8988T (cell line): ENCODE data around the gene KLF5.

ENCODE experiments used
- DNase-seq: peaks from one replicate; pipeline ENCODE4 v3.0.0; 2011

KLF5 gene

DNA sequence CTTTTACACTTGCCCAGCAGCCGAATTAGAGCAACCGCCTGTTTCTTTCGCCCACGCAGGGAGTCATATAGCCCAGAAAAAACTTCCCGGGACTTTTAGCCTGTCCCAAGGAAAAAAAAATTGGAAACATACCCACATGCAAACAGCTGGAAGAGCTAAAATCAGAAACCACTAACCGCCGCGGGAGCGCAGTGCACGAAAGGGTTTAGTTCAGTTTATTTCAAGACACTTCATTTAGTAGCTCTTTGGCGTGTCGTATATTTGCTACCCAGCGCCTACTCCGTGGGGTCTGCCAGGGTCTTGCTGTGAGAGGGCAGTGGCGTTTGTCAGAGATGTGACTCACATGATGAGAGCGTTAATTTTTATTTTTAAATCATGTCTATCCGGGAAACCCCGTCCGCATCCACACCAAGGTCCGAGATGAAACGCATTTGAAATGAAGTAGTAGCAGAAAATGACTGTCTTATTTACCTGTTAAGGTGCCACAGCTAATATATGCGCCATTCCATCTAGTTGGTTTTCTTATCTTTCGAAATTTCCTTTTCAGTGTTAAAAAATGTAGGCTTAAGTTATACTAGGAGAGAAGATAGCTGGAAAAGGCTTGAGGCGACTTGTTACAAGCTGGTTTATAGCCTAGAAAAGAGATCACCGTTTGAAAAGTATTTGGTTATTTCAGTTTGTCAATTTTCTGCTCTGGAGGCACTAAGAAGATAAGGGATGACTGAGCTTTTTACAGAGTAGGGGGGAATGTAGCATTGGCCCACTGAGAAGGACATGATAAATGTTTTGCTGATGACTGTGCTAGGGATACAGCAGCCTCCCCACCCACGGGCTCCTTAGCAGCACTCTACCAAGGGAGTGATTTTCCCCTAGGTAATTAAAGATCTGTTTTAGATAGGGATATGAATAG lies 1.7 kb downstream of the KLF5 start:
- peak; percentile 51 for DNase-seq

DNA sequence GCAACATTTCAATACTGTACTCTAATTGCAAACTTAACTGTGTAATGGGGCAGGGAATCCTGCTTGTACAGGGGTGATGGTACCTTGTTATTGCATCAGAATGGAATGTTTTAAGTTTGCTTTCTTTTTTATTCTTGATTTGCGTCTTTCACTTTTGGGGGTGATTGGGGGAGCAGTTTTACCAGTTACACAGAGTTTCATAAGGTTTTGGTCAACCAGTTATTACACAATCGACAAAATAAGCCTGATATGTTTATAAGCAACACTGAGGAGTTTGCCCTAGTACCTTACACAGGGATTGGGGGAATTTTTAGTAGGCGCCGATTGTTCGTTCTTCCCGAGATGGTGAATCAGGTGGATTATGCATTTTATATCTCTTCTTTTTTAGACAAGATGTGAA lies 2.7 kb downstream of the KLF5 start:
- no peak for DNase-seq

DNA sequence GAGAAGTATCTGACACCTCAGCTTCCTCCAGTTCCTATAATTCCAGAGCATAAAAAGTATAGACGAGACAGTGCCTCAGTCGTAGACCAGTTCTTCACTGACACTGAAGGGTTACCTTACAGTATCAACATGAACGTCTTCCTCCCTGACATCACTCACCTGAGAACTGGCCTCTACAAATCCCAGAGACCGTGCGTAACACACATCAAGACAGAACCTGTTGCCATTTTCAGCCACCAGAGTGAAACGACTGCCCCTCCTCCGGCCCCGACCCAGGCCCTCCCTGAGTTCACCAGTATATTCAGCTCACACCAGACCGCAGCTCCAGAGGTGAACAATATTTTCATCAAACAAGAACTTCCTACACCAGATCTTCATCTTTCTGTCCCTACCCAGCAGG lies 3.1 kb downstream of the KLF5 start:
- no peak for DNase-seq

DNA sequence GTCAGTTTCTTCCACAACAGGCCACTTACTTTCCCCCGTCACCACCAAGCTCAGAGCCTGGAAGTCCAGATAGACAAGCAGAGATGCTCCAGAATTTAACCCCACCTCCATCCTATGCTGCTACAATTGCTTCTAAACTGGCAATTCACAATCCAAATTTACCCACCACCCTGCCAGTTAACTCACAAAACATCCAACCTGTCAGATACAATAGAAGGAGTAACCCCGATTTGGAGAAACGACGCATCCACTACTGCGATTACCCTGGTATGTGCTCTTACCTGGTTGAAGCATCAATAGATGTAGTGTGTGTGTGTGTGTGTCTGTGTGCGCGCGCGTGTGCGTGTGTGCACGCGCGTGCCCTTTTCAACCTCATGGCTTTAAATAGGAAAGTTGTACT lies 3.7 kb downstream of the KLF5 start:
- no peak for DNase-seq

DNA sequence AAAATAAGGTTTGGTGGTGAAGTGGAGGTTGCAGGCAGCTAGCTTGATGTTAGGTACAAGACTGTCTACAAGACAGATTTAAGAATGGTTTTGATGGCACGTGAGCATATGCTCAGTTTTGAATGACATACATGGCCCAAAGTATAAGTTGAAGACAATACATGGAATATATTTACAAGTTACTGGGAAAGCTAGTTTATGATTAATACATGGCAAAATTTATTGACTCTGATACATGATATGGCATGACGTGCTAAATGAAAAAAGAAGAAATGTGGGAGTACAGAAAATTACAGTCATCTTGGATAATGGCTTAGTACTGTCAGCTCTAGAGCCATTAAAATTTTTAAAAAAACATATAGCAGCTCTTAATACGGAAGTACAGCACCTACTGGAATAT lies 4.4 kb downstream of the KLF5 start:
- DNase-seq = no peak

DNA sequence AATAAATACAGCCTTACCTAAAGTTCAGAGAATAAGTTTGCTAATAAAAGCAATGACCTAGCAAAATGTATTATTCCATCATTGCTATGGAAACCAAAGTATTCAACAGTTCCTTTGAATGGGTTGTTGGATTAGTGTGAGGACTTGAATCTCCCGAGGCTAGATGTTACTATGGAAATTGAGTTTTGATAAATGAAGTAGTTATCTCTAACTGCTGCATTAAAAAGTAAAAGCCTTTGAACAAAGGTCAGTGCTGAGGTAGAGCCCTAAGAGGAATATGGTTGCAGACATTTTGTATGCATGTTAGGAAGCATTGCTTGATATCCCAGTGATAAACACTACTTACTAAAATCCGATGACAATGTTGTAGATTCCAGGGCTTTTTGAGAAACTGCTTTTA lies 6.2 kb downstream of the KLF5 start:
- no peak for DNase-seq

DNA sequence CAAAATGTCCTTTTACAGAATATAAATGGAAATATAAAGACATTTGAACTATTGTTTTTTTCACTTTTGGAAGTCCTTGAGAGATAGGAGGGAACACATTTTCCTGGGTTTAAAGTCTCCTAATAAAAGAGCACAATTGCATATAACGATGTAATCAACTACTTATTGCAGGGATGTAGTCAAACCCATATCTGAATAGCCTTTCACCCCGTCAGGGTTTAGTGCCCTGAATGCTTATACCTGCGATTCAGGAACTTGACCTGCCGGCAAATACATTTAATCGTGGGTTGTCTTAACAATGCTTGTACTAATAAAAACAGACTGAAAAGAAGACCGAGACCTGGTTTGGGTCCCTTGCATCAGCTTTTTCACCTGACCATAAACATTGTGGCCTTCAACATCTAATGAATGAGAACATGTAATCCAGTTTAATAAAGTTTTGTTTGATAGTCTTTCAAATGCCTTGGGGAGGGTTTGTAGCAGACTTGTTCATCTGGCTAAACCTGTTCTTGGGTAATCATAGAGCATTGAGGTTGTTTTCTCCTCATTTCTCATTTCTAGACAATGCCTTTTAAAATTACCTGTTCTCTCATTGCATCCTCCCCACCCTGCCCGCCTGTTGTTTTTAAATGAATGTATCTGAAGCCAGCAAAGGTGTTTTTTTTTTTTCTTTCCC lies 7.0 kb downstream of the KLF5 start:
- DNase-seq = no peak

DNA sequence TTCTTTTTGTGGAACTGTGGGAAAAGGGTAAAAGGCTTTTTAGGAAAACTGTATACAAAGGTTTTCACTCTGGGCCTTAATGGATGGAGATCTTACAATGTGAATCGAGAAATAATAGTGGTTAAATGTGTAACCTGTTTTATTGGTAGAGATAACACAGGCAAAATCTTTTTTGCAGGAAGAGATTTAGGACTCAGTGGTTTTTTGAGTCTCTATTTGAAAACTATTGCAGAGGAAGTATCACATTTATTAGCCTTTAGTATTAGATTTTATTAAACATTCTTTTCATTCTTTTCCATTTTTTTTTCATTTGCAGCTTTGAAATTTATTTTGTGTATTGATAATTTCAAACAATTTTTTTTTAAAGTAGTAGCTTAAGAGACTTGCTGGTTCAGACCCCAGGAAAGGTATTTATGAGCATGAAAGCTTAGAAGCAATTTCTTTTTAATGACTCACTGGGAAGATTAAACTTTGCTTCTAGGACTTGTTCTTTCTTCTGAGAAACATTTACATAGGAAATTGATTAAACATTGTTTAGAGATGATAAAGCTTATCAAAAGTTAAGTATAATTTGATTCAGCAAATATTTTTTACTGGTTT lies 10.5 kb downstream of the KLF5 start:
- DNase-seq = no peak

DNA sequence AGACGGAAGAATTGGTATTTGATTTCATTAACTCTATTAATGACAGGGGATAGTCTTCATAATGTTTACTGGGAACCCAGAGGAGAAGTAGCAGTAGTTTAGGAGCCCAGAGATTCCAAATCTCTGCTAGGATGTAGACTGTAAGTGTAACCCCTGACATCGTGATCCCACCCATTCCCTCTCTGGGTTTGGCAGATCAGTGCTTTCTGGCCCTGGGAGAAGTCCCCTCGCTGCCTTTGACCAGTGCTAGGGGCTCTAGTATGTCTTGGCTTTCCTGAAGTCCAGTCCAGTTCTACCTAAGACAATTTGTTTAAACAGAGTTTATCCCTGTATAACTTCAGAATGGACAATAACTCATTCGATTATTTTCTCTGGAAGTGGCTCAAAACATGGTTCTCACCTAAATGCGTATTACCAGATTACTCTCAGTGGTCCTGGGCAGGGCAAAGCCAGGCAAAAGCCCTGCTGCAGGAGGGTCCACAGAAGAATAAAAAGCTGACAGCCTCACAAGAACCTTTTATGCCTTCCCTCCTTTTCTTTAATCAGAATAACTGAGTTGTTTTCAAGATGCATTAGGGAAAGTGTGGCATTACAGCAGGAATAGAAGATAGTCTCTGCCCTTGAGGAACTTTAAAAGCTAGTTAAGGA lies 11.8 kb downstream of the KLF5 start:
- no peak for DNase-seq

DNA sequence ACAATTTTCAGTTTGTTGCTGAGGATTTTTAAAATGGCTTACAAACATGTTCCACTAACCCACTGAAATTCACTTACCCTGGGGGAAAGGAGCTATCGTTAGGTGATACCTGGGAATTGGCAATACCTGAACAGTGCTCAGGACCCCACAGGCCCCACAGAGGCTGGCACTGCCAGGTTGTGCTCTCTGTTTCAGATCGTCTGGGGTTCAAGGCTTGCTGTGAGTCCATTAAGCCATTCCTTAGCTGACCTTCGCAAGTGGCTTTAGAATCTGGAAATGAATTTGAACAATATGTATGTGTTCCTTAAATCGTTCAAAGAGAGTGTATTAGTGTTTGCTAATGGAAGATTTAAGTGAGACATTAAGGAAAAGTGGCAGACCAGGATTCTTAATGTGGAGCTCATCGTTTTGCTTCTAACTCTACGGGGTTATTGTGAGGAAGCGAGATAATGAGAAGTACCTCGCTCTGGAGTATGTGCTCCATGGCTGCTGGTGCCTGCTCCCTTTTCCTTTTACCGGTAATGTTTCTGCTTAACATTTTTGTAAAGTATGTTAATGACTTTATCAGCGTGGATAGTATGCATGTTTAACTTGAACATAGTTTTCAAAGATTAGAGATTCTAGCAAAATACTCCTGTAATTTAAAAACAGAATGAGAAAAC lies 13.6 kb downstream of the KLF5 start:
- no peak for DNase-seq

DNA sequence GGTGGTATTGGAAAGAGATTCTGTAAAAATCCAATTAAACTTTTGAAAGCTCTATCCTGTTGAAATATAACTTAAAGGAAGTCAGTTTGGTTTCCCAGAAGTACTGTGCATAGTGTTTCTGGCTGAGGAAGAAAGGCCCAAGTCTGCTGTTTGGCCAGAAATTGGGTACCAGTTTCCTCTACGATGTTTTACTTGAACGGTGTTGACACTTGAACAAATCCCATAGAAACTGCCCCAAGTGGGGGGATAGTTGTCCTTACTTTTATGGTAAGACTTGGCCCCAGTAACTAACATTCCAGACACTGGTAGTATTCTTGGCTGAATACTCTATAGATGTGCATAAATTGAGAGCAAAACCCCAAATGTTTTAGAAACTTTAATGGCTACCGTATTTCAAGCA lies 14.2 kb downstream of the KLF5 start:
- DNase-seq = no peak

DNA sequence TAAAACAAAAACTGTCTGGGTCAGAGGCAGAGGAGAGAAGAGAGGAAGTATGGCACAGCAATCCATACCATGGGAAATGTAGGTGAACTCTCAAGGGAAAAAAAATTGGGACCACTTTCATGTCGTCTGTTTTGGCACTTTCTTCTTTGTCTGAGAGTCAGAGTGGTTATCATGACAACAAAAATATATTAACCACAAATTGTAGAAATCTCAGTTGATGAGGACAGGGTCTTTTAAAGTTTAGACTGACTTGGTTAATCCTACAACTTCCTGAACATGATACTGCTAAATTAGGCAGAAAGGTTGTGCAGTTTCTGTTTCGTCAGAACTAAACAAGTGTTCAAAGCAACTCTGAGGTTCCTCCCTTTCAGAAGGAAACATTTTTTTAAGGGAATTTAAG lies 15.2 kb downstream of the KLF5 start:
- DNase-seq = no peak

DNA sequence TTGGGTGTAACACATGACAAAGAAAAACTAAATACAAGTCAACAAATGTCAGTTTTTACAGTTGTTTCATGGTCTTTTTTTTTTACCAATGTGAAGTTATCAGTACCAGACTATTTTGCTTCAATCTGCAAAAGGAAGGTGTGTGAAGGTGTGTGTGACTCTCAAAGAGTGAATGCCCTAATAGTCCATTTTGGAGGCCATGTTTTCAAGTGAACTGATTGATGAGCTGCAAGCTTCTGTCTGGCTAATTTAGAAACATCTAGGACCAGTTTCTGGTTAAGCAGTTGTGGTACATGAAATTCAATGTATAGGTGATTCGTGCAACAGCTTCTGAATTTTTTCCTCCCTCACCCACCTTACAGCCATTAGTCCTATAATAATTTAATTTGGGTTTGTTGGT lies 16.1 kb downstream of the KLF5 start:
- DNase-seq = no peak

DNA sequence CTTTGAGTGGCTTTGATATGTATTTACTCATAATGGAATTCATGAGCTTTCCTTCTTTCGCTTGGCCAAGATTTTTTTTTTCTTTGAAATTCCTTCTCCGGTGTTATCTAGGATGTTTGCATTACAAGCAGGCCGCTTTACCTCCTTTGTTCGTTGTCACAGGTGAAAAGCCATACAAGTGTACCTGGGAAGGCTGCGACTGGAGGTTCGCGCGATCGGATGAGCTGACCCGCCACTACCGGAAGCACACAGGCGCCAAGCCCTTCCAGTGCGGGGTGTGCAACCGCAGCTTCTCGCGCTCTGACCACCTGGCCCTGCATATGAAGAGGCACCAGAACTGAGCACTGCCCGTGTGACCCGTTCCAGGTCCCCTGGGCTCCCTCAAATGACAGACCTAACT lies 16.7 kb downstream of the KLF5 start:
- DNase-seq = no peak

DNA sequence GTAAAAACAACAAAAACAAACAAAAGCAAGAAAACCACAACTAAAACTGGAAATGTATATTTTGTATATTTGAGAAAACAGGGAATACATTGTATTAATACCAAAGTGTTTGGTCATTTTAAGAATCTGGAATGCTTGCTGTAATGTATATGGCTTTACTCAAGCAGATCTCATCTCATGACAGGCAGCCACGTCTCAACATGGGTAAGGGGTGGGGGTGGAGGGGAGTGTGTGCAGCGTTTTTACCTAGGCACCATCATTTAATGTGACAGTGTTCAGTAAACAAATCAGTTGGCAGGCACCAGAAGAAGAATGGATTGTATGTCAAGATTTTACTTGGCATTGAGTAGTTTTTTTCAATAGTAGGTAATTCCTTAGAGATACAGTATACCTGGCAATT lies 17.1 kb downstream of the KLF5 start:
- no peak for DNase-seq

DNA sequence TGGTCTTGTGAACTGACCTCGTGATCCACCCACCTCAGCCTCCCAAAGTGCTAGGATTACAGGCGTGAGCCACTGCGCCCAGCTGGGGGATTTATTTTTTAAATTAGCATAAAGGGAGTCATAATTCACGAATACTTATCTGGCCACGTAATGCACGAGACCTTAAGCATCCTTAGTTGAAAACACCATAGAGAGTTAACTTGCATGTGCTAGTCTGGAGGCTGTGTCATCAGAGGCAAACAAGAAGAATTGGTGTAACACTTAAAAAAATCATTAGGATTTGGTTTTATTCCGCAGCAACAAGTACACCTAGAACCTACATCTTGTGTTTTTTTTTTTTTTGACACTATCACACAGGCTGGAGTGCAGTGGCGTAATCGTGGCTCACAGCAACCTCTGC lies 19.1 kb downstream of the KLF5 start:
- DNase-seq = no peak

DNA sequence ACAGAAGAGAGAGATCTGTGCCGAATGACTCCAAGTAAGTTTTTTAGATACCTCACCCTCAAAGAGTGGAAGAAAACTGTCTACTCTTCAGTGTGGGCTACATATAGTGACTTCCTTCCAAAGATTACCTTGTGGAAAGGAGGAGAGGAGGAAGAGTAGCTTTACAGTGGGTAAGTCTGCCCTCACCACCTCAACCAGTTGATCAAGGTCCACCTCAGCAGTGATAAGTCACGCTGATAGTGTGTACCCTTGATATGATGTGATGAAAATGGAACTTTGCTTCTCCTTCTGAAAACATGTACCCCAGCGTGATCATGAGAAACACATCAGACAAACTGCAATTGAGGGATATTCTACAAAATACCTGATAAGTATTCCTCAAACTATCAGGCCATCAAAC lies 20.6 kb downstream of the KLF5 start:
- no peak for DNase-seq

DNA sequence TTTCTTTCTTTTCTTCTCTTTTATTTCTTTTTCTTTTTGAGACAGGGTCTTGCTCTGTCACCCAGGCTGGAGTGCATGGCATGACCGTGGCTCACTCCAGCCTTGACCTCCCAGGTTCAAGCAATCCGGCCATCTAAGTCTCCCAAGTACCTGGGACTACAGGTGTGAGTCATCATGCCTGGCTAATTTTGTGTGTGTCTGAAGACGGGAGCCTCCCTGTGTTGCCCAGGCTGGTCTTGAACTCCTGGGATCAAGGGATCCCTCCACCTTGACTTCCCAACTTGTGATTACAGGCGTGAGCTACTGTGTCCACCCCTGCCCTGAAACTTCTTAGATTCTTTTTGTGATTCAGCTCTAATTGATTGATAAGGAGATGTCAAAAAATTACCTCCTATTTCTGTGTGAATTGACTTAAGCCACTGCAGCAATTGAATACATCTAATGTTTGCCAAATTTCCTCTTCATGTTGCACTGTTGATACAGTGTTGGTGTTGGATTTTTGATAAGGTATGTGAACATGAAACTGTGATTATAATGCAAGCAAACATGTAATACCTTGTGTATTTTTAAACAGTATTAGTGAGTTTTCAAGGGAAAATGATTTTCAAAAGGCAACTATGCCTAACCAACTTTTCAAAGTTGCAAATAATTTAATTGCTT lies 22.6 kb downstream of the KLF5 start:
- no peak for DNase-seq

DNA sequence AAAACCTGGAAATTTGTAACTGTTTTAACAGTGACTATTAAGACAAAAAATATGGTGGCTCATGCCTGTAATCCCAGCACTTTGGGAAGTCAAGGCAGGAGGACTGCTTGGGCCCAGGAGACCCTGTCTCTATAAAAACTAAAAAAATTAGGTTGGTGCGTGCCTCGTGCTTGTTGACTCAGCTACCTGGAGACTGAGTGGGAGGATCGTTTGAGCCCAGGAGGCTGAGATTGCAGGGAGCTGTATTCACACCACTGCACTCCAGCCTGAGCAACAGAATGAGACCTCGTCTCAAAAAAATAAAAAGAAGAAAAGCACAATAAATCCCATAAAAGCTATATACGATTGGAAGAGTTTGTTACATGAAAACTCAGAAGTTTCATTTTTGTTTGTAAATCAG lies 23.7 kb downstream of the KLF5 start:
- DNase-seq = no peak

DNA sequence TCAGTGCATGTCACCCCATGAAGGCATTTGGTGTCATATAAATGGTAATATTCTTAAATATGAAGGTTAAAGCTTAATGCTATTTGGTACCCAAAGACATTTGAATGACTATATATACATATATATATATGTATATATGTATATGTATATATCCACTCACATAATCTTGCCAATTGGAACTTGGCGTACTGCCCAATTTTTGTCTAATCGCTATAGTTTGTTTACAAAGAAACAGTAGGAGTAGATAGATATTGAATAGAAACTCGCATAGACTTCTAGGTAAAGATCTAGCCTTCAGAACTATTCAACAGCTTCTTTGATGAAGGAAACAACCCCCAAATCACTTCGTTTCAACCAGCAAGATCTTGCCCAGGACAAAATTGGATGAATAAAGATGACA lies 24.1 kb downstream of the KLF5 start:
- DNase-seq = no peak

DNA sequence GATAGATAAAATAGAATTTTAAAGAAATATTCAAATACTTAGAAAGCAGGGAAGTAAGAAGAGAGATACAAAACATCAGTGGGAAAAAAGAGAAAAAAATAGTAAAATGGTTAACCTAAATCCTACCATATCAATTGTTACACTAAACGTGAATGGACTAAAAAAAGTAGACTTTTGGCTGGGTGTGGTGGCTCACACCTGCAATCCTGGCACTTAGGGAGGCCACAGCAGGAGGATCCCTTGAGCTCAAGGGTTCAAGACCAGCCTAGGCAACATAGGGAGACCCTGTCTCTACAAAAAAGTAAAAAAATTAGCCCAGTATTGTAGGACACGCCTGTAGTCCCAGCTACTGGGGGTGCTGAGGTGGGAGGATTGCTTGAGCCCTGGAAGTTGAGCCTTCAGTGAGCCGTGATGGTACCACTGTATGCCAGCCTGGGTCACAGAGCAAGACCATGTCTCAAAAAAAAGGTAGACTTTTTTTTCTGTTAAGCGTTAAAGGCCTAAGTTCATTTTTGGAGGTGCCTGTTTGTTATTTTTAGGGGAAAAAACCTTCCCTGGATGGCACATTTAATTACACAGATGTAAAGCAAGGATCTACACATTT lies 29.6 kb downstream of the KLF5 start:
- no peak for DNase-seq

DNA sequence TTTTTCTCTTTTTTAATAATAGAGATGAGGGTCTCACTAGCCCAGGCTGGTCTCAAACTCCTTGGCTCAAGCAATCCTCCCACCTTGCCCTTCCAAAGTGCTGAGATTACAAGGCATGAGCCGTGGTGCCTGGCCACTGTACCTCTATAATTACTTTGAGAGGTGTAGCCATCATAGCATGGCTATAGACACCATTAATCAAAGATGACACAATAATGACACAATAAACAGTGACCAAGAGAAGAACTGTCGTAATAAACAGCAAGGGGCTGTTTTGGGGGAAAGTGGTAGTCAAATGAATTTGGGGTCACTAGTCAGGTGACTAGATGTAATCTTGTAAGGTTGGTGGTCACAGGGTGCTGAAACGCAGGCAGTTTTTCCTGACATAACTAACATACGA lies 30.4 kb downstream of the KLF5 start:
- no peak for DNase-seq
